IMR-90 (cell line): ENCODE measurements around the gene KMT2A.

Experiments used
- CTCF ChIP-seq: conservative IDR thresholded peaks from 2 replicates; pipeline ENCODE4 v1.5.1; 2012; ENCODE audit warnings: mild to moderate bottlenecking, low read depth, low read length, improper control_type of control experiment
- POLR2A ChIP-seq: IDR thresholded peaks from 2 replicates; pipeline ENCODE4 v1.6.1; 2012; ENCODE audit warnings: mild to moderate bottlenecking, low read depth, low read length

GRCh38 chr11:118530180-118530682 is 93.9 kb downstream of the KMT2A start:
- TF ChIP-seq POLR2A (no peak), CTCF (no peak)
